ENCODE results near the gene RTL9. TPM values are rescaled to one million over a fixed set of nuclear protein-coding genes. Genes with fewer than 3 reads are reported as not detected.
A peak's percentile ranks its signal among the peaks of the same experiment; 100 is the strongest.

The RTL9 gene
- total and polyA plus RNA-seq, 9 of the 15 experiments (the other 6 are each of a cell fraction or from before 2014, with no cell fraction given) = 0.04 to 0.35 (median 0.13) TPM; not detected in 1

DNA sequence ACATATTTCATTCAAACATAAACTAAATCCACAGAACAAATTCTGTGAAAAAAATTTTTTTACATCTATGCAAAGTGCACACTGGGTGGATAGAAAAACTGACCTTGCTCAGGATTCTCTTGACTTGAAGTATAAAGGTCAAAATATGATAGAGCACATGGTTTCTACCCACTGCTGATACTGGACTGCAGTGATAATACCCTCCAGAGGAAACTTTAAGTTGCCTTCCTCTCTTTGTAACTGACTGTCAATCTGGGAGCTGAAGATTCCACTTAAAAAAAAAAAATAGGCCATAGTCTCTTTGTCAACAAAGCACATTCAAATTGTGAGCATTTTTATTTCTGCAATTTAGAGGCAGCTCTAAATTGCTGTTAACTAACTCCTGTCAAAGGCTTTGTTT lies 37.6 kb upstream of the RTL9 start:
- POLR2A ChIA-PET = interaction anchor here (0.5 to 1.1 kb wide), 4 partner anchors 9 to 82 kb away, joined by 3 read pairs; no protein-coding TSS in a partner anchor
- H3K4me2 ChIP-seq (ENCODE audit: insufficient read depth, low read length) = no peak overlapping the region
- H3K9me3 ChIP-seq (replicated peaks; ENCODE audit: control insufficient read depth, insufficient read depth, low read depth, low read length) = no peaks in the 10 kb centered on the region
- no peaks in the 10 kb centered on the region for H3K9me1 ChIP-seq (ENCODE audit: control insufficient read depth, insufficient read depth, low read length)
- DNase-seq (ENCODE audit: extremely low read depth in 1 of 4, low spot score in 3 of 4) (peak in 3 of 4 experiments; percentile 8 to 62 (median 38)), FAIRE-seq (peak; percentile 84), ATAC-seq (peak; percentile 8; the same call in 1 of the 3 replicates)
- BruUV-seq (replicated peaks) = no TSS peak
- in situ Hi-C loops (cut with MboI) = loop anchor here (10.0 kb wide), 1 partner anchor 84 kb away; no protein-coding TSS in a partner anchor
- no peak overlapping the region; the same call in 1 of the 3 replicates for H3K27ac ChIP-seq (ENCODE audit: extremely low read depth, low read depth, low read length)
- H3K4me3 ChIP-seq = no peak overlapping the region
- H3K4me1 ChIP-seq (replicated peaks in 1 of 2; ENCODE audit: control insufficient read depth in 2 of 2, insufficient read depth in 2 of 2, low read length in 2 of 2) = peaks cover 3 to 19% of the 10 kb centered on the region in 2 experiments; a peak in 2 of 5 replicates
- no peaks in the 10 kb centered on the region for H3K27me3 ChIP-seq (ENCODE audit: control insufficient read depth in 2 of 2, insufficient read depth in 2 of 2, low read length in 2 of 2)
- no peak overlapping the region for H3K9ac ChIP-seq (ENCODE audit: insufficient read depth in 1 of 2, low read depth in 2 of 2, low read length in 2 of 2)
- H3K36me3 ChIP-seq (ENCODE audit: control insufficient read depth, insufficient read depth, low read length) = no peaks in the 10 kb centered on the region
- intact Hi-C loops (cut with micrococcal nuclease) = loop anchor here (2.0 kb wide), 1 partner anchor 88 kb away; no protein-coding TSS in a partner anchor
- peak overlapping the region; percentile 69; the same call in 1 of the 2 replicates for H2AFZ ChIP-seq (ENCODE audit: low read depth, low read length)
- no peaks in the 10 kb centered on the region for H4K20me1 ChIP-seq (replicated peaks; ENCODE audit: control insufficient read depth, insufficient read depth, low read length)
- peaks cover 24% of the 10 kb centered on the region for H3K79me2 ChIP-seq (ENCODE audit: control insufficient read depth, insufficient read depth, low read length)
- CTCF ChIA-PET (ENCODE audit: low intra/inter-chr PET ratio) = no interaction called here
- TF ChIP-seq PCBP2 (IDR thresholded peaks at IDR 0.05; ENCODE audit: low read depth, low read length, poor library complexity, severe bottlenecking) (no peak), ZNF384 (IDR thresholded peaks at IDR 0.05; ENCODE audit: low read depth, low read length) (peak; percentile 46; the same call in 1 of the 2 replicates), BCOR (IDR thresholded peaks at IDR 0.05) (no peak), DDX20 (tag; IDR thresholded peaks at IDR 0.05; ENCODE audit: low read depth) (no peak), KAT7 (CRISPR knock-in tag; IDR thresholded peaks at IDR 0.05; ENCODE audit: borderline replicate concordance) (no peak), ZFX (CRISPR knock-in tag; IDR thresholded peaks at IDR 0.05) (no peak), SP1 (CRISPR knock-in tag; IDR thresholded peaks at IDR 0.05) (no peak), CHD4 (IDR thresholded peaks at IDR 0.05; ENCODE audit: insufficient read depth, insufficient replicate concordance, low read depth, low read length, poor library complexity, severe bottlenecking) (no peak), RBM14 (IDR thresholded peaks at IDR 0.05; ENCODE audit: borderline replicate concordance, insufficient read depth, low read depth, low read length) (no peak), ZNF644 (tag; IDR thresholded peaks at IDR 0.05; ENCODE audit: low read depth) (no peak), TEAD4 (IDR thresholded peaks at IDR 0.05; ENCODE audit: low read length) (peak; percentile 45; the same call in 1 of the 2 replicates), TEAD4 (CRISPR knock-in tag; IDR thresholded peaks at IDR 0.05; ENCODE audit: borderline replicate concordance) (no peak), NR3C1 (CRISPR knock-in tag; IDR thresholded peaks at IDR 0.05) (no peak), RFX5 (IDR thresholded peaks at IDR 0.05; ENCODE audit: low read depth, low read length) (no peak), RCOR1 (IDR thresholded peaks at IDR 0.05; ENCODE audit: borderline replicate concordance in 1 of 2, low read depth in 2 of 2, low read length in 2 of 2) (peak in 1 of 2 experiments; percentile 12; a peak in 1 of 4 replicates), ZC3H11A (IDR thresholded peaks at IDR 0.05; ENCODE audit: low read depth, low read length) (no peak), L3MBTL2 (IDR thresholded peaks at IDR 0.05) (peak; percentile 27; the same call in 1 of the 2 replicates), PRPF4 (IDR thresholded peaks at IDR 0.05; ENCODE audit: insufficient read depth, low read depth, low read length, poor library complexity, severe bottlenecking) (no peak), ZNF3 (CRISPR knock-in tag; IDR thresholded peaks at IDR 0.05) (no peak)
- TF ChIP-seq, protein P1, sequence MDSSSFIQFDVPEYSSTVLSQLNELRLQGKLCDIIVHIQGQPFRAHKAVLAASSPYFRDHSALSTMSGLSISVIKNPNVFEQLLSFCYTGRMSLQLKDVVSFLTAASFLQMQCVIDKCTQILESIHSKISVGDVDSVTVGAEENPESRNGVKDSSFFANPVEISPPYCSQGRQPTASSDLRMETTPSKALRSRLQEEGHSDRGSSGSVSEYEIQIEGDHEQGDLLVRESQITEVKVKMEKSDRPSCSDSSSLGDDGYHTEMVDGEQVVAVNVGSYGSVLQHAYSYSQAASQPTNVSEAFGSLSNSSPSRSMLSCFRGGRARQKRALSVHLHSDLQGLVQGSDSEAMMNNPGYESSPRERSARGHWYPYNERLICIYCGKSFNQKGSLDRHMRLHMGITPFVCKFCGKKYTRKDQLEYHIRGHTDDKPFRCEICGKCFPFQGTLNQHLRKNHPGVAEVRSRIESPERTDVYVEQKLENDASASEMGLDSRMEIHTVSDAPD (CRISPR knock-in tag; IDR thresholded peaks at IDR 0.05) = no peak
- TF ChIP-seq, protein P2, sequence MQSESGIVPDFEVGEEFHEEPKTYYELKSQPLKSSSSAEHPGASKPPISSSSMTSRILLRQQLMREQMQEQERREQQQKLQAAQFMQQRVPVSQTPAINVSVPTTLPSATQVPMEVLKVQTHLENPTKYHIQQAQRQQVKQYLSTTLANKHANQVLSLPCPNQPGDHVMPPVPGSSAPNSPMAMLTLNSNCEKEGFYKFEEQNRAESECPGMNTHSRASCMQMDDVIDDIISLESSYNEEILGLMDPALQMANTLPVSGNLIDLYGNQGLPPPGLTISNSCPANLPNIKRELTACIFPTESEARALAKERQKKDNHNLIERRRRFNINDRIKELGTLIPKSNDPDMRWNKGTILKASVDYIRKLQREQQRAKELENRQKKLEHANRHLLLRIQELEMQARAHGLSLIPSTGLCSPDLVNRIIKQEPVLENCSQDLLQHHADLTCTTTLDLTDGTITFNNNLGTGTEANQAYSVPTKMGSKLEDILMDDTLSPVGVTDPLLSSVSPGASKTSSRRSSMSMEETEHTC (IDR thresholded peaks at IDR 0.05) = no peak

Measured in K562 (cell line).